GM19025 (cell line): ENCODE measurements around the gene CNDP2.
A peak's percentile ranks its signal among the peaks of the same experiment; 100 is the strongest.

Experiments used
- ATAC-seq: cut with Tn5 transposase; IDR thresholded peaks from one replicate; pipeline ENCODE4 v1.9.1; 2021; ENCODE audit warnings: mild to moderate bottlenecking, low read depth, moderate library complexity; ENCODE audit not compliant: unreplicated experiment

The CNDP2 gene

DNA sequence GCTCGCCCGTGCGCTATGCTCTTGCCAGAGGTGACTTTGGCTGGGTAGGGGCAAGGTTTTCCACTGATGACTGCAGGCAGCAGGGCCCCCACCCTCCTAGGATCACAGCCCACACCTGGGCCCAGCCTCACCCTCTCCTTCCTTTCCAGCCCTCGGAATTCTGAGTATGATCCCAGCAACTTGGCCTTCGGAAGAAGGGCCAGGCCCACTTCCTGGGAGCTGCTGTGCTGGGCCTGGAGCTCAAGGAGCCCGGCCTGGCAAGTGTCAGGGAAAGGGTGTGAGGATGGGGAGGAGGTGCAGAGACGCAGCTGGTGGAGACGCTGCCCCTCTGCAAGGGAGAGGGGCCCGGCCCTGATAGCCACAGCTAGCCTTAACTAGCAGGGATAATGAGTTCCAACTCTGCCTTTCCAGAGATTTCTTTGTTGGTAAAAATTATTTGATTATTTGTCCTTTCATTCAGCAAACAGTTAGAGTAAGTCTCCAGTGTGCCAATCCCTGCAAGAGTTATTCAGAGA, 36.4 kb downstream of the CNDP2 start:
- ATAC-seq = no peak

DNA sequence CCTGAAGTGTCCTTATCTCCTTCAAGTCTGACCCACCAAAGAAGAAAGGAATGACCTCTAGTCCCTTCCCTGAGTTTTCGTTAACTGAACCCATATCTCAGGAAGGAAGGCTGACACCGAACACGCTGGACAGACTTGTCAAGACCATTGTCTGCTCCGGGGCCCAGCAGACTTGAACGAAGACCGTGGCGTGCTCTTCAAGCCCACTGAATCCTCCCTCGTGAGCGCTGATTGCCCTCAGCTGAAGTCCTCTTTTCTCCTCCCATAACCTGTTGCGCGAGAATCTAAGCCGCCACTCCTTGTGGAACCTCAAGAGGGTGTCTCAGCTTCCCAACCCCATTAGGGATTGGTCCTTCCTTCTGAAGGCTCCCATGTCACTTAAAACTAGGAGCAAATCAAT, 37.5 kb downstream of the CNDP2 start:
- ATAC-seq = no peak

DNA sequence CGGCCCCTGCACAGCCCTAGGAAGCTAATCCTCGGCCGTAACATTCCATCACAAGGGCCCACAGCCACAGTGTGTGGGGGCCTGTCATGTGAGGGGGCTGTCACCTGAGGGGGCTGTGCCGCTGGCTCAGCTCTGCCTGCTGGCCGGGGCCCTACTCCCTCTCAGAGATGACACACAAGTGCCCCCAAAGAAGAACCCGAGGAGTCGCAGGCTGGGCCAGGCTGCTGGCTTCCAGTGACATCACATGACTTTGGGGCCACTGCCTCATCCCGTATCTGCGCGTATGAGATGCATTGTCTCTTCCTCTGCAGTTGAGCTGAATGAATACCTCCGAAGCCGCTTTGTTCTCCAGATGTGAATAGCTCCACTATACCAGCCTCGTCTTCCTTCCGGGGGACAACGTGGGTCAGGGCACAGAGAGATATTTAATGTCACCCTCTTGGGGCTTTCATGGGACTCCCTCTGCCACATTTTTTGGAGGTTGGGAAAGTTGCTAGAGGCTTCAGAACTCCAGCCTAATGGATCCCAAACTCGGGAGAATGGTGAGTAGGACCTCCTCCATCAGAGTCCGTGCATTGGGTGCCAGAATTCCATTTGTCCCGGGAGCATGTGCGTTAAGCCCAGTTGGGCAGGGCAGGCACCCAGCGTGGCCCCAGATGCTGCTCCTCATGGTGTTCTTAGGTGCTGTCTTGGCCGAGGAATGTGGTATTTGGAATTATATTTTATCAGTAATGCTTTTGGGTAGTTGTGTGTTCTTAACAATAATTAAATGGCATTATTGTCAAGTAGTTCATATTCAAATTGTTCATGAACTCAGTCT, 38.2 kb downstream of the CNDP2 start, which contains the start of gene CNDP1:
Gene CNDP1 (plus strand): TSS at position 351 of the 820 bp plus-strand sequence. CDS start 168 bp downstream, at position 519.
- ATAC-seq = no peak

- peak; percentile 83 for ATAC-seq
These were observed 39.0 kb downstream of the CNDP2 start for GRCh38 chr18:74534981-74535649.

GRCh38 chr18:74539289-74539688, 43.1 kb downstream of the CNDP2 start:
- no peak for ATAC-seq

DNA sequence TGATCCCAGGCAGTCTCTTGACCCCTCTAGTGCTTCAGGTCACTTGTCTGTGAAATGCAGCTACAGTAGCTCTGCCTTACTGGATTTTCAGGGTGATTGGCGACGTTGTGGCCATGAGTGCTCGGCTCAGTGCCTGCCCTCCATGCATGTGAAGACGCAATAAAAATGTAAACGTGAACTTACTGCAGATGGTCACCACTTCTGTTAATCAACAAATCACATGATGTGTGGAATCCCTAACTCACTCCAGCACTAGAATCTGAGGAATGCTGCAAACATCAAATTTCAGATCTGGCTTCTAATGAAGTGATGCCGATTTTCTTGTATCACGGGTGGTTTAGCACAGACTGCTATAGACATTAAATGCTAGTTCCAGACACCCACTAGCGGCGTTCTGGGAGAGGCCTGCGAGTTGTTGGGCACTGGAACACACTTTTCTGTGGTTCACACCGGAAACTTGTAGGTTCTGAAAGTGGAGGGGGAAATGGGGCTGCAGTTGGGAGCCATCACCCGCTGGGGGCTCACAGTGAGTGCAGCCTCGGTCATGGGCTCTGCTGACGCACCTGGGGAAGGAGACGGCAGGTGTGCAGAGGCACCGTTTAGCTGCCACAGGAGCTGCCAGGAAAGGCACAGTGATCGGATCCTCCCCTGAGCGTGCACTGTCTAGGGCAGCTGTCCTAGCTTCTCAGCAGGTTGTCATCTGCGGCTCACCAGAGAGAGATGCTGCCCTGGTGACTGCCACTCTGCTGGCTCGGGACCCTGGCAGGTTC, 44.7 kb downstream of the CNDP2 start:
- ATAC-seq = no peak

DNA sequence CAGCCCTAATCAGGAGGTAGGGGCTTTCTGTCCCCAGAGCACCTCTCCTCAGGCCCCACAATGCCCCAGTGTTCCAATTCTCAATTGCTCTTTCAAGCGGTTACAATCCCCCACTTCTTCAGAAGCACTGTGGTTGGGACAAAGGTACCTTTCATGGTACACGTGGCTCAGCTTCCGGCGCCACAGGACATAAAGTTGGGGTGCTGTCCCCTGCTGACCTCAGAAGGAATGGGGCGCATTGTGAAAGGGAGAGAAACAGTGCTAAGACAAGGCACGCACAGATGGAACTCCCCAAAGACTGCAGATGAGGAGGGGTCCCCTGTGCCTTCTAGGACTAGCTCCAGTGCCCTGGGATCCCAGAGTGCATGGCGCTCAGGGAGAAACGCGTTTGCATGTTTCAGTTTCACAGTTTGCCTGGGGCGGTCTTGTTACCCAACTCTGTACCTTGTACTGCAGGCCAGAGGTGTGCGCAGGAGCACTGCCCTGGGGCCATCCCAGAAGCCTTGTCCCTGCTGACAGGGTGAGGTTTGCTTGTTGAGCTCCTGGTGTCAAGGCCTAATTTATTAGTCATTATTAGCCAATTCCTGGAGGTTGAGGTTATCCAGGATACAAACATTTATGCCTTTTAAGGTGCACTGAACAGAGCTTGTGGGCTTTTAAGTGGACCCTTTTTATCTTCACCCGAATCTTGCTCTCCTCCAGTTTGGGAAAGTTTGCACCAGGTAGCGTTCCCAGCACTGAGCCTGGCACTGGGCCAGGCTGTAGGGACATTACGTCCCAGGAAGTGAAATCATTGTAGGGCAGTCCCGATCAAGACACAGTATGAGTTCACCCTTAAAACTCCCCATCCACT, 45.8 kb downstream of the CNDP2 start:
- no peak for ATAC-seq

DNA sequence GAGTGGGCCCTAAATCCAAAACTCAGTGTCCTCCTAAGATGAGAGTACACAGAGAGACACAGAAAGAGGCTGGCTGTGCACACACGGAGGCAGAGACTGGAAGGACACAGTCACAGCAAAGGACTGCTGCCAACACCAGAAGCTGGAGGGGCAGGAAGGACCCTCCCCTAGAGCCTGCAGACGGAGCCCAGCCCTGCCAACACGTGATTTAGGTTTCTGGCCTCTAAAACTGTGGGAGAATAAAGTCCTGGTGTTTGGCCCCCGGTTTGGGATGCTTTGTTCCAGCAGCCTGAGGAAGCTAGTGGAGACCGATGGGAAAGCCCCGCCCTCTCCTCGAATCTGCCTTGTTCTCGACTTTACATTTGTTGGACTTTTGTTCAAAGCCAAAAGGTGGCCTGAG, 48.7 kb downstream of the CNDP2 start:
- ATAC-seq = no peak

- no peak for ATAC-seq
These were observed 49.8 kb downstream of the CNDP2 start for GRCh38 chr18:74546007-74546406.

- no peak for ATAC-seq
These were observed 50.8 kb downstream of the CNDP2 start for GRCh38 chr18:74546751-74547530.

GRCh38 chr18:74547860-74548259, 51.7 kb downstream of the CNDP2 start:
- ATAC-seq = no peak

DNA sequence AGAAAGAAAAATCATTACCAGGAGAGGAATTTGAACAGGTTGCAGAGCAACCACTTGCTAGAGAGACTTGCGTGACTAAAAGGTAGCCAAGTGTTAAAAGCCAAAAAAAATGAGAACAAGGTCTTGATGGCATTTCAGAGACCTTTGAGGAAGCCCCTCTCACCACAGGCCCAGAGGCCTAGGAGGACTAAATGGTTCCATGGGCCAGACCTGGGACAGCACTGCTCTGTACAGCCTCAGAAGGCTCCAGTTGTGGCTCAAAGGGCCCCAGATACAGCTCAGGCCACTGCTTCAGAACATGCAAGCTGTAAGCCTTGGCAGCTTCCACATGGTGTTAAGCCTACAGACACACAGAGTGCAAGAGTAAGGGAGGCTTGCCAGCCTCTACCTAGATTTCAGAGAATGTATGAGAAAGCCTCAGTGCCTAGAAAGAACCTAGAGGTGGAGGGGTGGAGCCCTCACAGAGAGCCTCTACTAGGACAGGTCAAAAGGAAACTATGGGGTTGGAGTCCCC, 53.5 kb downstream of the CNDP2 start:
- no peak for ATAC-seq

- ATAC-seq = no peak
These were observed 54.7 kb downstream of the CNDP2 start for GRCh38 chr18:74550886-74551285.

- ATAC-seq = no peak
These were observed 55.3 kb downstream of the CNDP2 start for GRCh38 chr18:74551452-74551851.

DNA sequence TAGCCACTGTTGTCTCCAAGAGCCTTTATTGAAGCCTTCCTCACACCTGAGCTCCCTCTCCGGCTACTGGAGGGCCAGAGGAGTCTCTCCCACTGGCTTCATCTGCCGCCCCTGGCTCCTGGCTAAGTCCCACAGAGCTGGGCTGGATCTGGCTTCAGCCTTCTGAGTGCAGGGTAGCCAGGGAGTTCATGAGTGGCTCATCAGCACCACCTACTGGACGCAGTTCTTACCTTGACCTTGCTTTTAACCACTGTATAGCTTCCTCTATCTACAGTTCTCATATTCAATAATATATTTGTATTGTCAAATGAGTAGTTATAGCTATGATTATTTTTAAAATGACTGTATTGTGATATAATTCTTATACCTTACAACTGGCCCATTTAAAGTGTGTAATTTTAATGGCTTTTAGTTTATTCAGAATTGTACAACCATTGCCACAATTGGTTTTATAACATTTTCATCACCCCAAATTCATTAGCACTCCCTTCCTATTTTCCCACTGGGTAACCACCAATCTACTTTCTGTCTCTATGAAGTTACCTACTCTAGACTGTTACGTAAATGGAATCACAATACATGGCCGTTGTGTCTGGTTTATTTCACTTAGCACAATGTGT, 55.9 kb downstream of the CNDP2 start:
- ATAC-seq = peak; percentile 97

DNA sequence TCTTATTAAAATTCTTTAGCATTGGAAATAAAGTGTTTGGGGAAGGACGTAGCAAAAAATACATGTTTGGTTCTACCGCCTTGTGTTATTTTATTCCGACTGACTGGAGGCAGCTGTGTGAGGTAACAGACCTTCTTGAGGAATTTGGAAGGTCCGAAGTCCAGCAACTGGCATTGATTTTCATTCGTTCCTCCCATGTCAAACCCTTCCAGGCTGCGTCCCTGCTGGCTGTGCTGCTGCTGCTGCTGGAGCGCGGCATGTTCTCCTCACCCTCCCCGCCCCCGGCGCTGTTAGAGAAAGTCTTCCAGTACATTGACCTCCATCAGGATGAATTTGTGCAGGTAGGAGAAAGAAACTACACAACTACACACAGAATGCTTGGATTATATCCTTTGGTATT, 60.0 kb downstream of the CNDP2 start:
- ATAC-seq = no peak

DNA sequence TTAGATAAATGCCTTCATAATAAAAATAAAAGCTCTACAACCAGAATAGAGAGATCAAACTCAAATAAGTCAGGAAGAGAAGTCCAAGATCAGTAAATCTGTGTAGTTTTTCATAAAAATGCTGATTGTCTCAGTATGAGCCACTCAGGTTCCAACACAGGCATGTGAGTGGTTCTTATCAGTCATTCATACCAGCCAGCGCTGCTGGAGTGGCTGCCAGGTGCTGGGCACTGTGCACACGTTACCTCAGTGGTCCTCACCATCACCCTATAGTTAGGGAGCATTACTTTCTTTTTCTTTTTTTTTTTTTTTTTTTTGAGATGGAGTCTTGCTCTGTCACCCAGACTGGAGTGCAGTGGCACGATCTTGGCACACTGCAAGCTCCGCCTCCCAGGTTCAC, 61.9 kb downstream of the CNDP2 start:
- ATAC-seq = no peak

DNA sequence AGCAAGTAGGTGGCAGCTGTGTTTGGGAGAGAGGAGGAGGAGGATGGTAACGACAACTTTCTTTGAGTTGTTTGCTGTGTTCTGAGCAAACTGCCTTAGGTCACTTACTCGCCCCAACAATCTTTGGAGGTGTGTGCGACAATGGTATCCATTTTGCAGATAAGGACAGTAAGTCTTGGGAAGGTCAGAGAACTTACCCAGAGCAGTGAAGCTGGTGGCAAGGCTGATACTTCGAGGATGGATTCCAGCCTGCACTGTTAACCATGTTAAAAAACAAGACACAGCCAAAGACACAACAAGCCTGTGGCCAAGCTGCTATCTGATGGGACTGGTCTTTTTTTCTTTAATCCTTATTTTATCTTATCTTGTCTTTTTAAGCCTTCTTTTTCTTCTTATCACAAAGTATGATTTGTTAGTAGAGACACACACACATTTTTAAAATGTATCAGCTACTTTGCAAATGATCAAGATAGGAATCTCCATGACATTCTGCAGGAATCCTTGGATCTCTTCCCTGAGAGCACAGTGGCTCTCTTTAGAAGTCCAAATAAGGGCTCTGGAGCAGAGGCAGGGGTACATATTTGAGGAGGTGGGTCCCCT, 66.1 kb downstream of the CNDP2 start:
- ATAC-seq = no peak
